OCI-LY7 (cell line): ENCODE data around the gene LPAR1. TPM values are rescaled to one million over a fixed set of nuclear protein-coding genes. Genes with fewer than 3 reads are reported as not detected.

Experiments used
- BruUV-seq: library from RNA; stranded (reverse); fragments of 400-500 nt; replicated peaks from 2 replicates; lab custom pipeline; 2021; lab: Mats Ljungman, UMichigan
- CTCF ChIA-PET: fragments of 300-600 bp; sonication (Branson Sonifier 250); formaldehyde crosslinking; loops from one replicate; lab custom pipeline; 2022; ENCODE audit warnings: antibody characterized with exemption; ENCODE audit not compliant: unreplicated experiment; lab: Charles Lee
- POLR2A ChIA-PET: fragments of 300-600 bp; sonication (Branson Sonifier 250); formaldehyde crosslinking; loops from one replicate; lab custom pipeline; 2022; ENCODE audit warnings: antibody characterized with exemption; lab: Charles Lee
- DNase-seq: peaks from one replicate; pipeline ENCODE4 v3.0.0-alpha.2; 2015; ENCODE audit warnings: low spot score
- H2AFZ ChIP-seq: fragments of 200-600 bp; sonication (generic), shearing (Covaris generic); 2 replicates; pipeline ENCODE4 v1.6.1; 2014; ENCODE audit warnings: mild to moderate bottlenecking, antibody characterized with exemption, low read length, moderate library complexity
- H3K27ac ChIP-seq: fragments of 200-600 bp; sonication (generic); 2 replicates; pipeline ENCODE4 v1.5.1; 2014; ENCODE audit warnings: mixed run types, low read depth, mild to moderate bottlenecking, moderate library complexity, low read length, inconsistent platforms; ENCODE audit not compliant: poor library complexity, severe bottlenecking
- H3K36me3 ChIP-seq: fragments of 200-600 bp; sonication (generic); 2 replicates; pipeline ENCODE4 v1.6.1; 2014; ENCODE audit warnings: mild to moderate bottlenecking, antibody characterized with exemption, low read length, moderate library complexity, mixed read lengths; ENCODE audit not compliant: insufficient read depth
- H3K4me1 ChIP-seq: fragments of 200-600 bp; sonication (generic); 2 replicates; pipeline ENCODE4 v1.5.1; 2014; ENCODE audit warnings: mild to moderate bottlenecking, low read length; ENCODE audit not compliant: insufficient read depth, poor library complexity, severe bottlenecking
- H3K4me2 ChIP-seq: fragments of 200-600 bp; sonication (generic); 2 replicates; pipeline ENCODE4 v1.6.1; 2014; ENCODE audit warnings: mild to moderate bottlenecking, low read length
- H3K4me3 ChIP-seq: fragments of 200-600 bp; sonication (generic); 2 replicates; pipeline ENCODE4 v1.5.1; 2014; ENCODE audit warnings: mild to moderate bottlenecking, low read depth, low read length; ENCODE audit not compliant: poor library complexity, severe bottlenecking
- H3K79me2 ChIP-seq: fragments of 200-600 bp; sonication (generic); 2 replicates; pipeline ENCODE4 v1.6.1; 2016; ENCODE audit warnings: low read depth, mild to moderate bottlenecking, low read length, moderate library complexity, mixed read lengths; ENCODE audit not compliant: insufficient read depth
- H3K9me2 ChIP-seq: fragments of 200-600 bp; sonication (generic); 2 replicates; pipeline ENCODE4 v1.6.1; 2016; ENCODE audit warnings: mild to moderate bottlenecking, low read length, mixed read lengths; ENCODE audit not compliant: insufficient read depth
- H3K9me3 ChIP-seq: fragments of 200-600 bp; sonication (generic); 2 replicates; pipeline ENCODE4 v1.6.1; 2014; ENCODE audit warnings: mild to moderate bottlenecking, mixed run types, low read length, mixed read lengths
- H4K20me1 ChIP-seq: fragments of 200-600 bp; sonication (generic); 2 replicates; pipeline ENCODE4 v1.6.1; 2014; ENCODE audit warnings: mild to moderate bottlenecking, antibody characterized with exemption, low read length, moderate library complexity, mixed read lengths; ENCODE audit not compliant: insufficient read depth
- CTCF ChIP-seq: fragments of 200-600 bp; sonication (generic); conservative IDR thresholded peaks from 2 replicates; pipeline ENCODE4 v1.5.1; 2014; ENCODE audit warnings: mild to moderate bottlenecking, antibody characterized with exemption, low read length, moderate library complexity, mixed read lengths
- EZH2phosphoT487 ChIP-seq: fragments of 200-600 bp; sonication (generic); IDR thresholded peaks from 2 replicates; pipeline ENCODE4 v1.6.1; 2018; ENCODE audit warnings: low read depth, borderline replicate concordance, mild to moderate bottlenecking, mixed run types, antibody characterized with exemption, low read length, moderate library complexity, mixed read lengths
- intact Hi-C: fragments of 100-400 bp; cut with micrococcal nuclease; formaldehyde crosslinking; loops from one replicate; pipeline ENCODE4 v1.10.0; 2022; ENCODE audit not compliant: unreplicated experiment
- total RNA-seq, 2 experiments: library from RNA; depleted of rRNA in 1 of 2; stranded (reverse); fragments of >200 nt in 1 of 2; shearing (Covaris generic) in 1 of 2; gene quantifications; 2 replicates each; pipeline ENCODE4 v1.2.3, GENCODE V29; 2014 to 2022

Gene LPAR1
- total RNA-seq, 2 experiments from 2014 or later, result not detected

- TF ChIP-seq CTCF (no peak), EZH2phosphoT487 (no peak)
- intact Hi-C loops, result no loop called here
- ChIA-PET CTCF (no interaction called here), POLR2A (no interaction called here)
- no peak for DNase-seq
- no peaks in the 10 kb centered on the region for H3K79me2 ChIP-seq
- H3K9me3 ChIP-seq, result no peaks in the 10 kb centered on the region
- H3K36me3 ChIP-seq, result no peaks in the 10 kb centered on the region
- no peaks in the 10 kb centered on the region for H4K20me1 ChIP-seq
- no peak overlapping the region for H3K4me3 ChIP-seq
- no peak overlapping the region for H3K4me2 ChIP-seq
- H3K4me1 ChIP-seq, result no peaks in the 10 kb centered on the region
- no peak overlapping the region for H3K27ac ChIP-seq
- no TSS peak for BruUV-seq
- H3K9me2 ChIP-seq, result no peaks in the 10 kb centered on the region
- H2AFZ ChIP-seq, result no peak overlapping the region
Observed at GRCh38 chr9:111016426-111017045, 21.7 kb downstream of the LPAR1 start.

- BruUV-seq, result no TSS peak
- no peaks in the 10 kb centered on the region for H3K9me2 ChIP-seq
- no peaks in the 10 kb centered on the region for H4K20me1 ChIP-seq
- ChIA-PET POLR2A (no interaction called here), CTCF (no interaction called here)
- no peak for TF ChIP-seq CTCF
- no peak for TF ChIP-seq EZH2phosphoT487
- DNase-seq, result no peak
- no peak overlapping the region for H2AFZ ChIP-seq
- H3K36me3 ChIP-seq, result no peaks in the 10 kb centered on the region
- no peaks in the 10 kb centered on the region for H3K79me2 ChIP-seq
- H3K4me3 ChIP-seq, result no peak overlapping the region
- intact Hi-C loops, result no loop called here
- H3K4me2 ChIP-seq, result no peak overlapping the region
- no peaks in the 10 kb centered on the region for H3K9me3 ChIP-seq
- H3K27ac ChIP-seq, result no peak overlapping the region
- no peaks in the 10 kb centered on the region for H3K4me1 ChIP-seq
Observed at GRCh38 chr9:111016016-111016415, 22.3 kb downstream of the LPAR1 start.

- Histone ChIP-seq H3K79me2 (no peaks in the 10 kb centered on the region), H3K4me1 (no peaks in the 10 kb centered on the region), H3K4me3 (no peak overlapping the region), H2AFZ (no peak overlapping the region), H3K36me3 (no peaks in the 10 kb centered on the region), H3K4me2 (no peak overlapping the region), H4K20me1 (no peaks in the 10 kb centered on the region), H3K27ac (no peak overlapping the region), H3K9me2 (no peaks in the 10 kb centered on the region), H3K9me3 (no peaks in the 10 kb centered on the region)
- BruUV-seq, result no TSS peak
- POLR2A ChIA-PET, result interaction anchor here (0.7 kb wide), 1 partner anchor 334 kb away, joined by 3 read pairs; no protein-coding TSS in a partner anchor
- no peak for DNase-seq
- TF ChIP-seq CTCF (no peak), EZH2phosphoT487 (no peak)
- CTCF ChIA-PET, result no interaction called here
- intact Hi-C loops, result no loop called here
Observed at GRCh38 chr9:111013707-111014106, 24.6 kb downstream of the LPAR1 start.
